Measurements from ENCODE around the gene SRSF7.
"Not testable (repeated sequence)": the region's sequence is repeated elsewhere in the genome, so short reads cannot be mapped to it uniquely, and the experiment has no call there.

SRSF7 gene

GRCh38 chr2:38740851-38741731 is 10.1 kb downstream of the SRSF7 start:
- peak; percentile 45 for TF ChIP-seq POLR2AphosphoS5 (IDR thresholded peaks at IDR 0.05; ENCODE audit: low read depth, low read length)
- peak; percentile 16; the same call in 1 of the 2 replicates for TF ChIP-seq POLR2A (IDR thresholded peaks at IDR 0.05; ENCODE audit: low read depth, low read length)
- TF ChIP-seq TAF1 (IDR thresholded peaks at IDR 0.05; ENCODE audit: borderline replicate concordance, low read depth, low read length), result no peak
- DNase-seq (ENCODE audit: insufficient read length) (no peak), FAIRE-seq (no peak)

DNA sequence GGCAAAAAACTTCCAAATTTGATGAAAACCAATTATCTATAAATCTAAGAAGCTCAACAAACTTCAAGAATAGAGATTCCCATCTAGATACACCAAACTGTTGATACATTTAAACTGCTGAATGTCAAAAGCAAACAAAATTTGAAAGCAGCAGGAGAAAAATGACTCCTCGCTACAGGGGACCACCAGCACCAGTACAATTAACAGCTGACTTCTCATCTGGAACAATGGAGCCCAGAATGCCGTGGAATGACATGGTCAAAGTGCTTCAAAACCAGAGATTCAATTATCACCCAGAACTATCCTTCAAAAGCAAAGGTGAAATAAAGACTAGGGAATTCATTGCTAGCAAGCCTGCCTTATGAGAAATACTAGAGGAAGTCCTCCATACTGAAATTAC is 11.6 kb downstream of the SRSF7 start:
- FAIRE-seq, result no peak
- no peak for TF ChIP-seq POLR2AphosphoS5 (IDR thresholded peaks at IDR 0.05; ENCODE audit: low read depth, low read length)
- TF ChIP-seq TAF1 (IDR thresholded peaks at IDR 0.05; ENCODE audit: borderline replicate concordance, low read depth, low read length), result no peak
- TF ChIP-seq POLR2A (IDR thresholded peaks at IDR 0.05; ENCODE audit: low read depth, low read length), result no peak
- no peak for DNase-seq (ENCODE audit: insufficient read length)

GRCh38 chr2:38737925-38738324 is 13.2 kb downstream of the SRSF7 start:
- no peak for FAIRE-seq
- no peak for DNase-seq (ENCODE audit: insufficient read length)
- TF ChIP-seq POLR2A (IDR thresholded peaks at IDR 0.05; ENCODE audit: low read depth, low read length) (no peak), TAF1 (IDR thresholded peaks at IDR 0.05; ENCODE audit: borderline replicate concordance, low read depth, low read length) (no peak), POLR2AphosphoS5 (IDR thresholded peaks at IDR 0.05; ENCODE audit: low read depth, low read length) (no peak)

DNA sequence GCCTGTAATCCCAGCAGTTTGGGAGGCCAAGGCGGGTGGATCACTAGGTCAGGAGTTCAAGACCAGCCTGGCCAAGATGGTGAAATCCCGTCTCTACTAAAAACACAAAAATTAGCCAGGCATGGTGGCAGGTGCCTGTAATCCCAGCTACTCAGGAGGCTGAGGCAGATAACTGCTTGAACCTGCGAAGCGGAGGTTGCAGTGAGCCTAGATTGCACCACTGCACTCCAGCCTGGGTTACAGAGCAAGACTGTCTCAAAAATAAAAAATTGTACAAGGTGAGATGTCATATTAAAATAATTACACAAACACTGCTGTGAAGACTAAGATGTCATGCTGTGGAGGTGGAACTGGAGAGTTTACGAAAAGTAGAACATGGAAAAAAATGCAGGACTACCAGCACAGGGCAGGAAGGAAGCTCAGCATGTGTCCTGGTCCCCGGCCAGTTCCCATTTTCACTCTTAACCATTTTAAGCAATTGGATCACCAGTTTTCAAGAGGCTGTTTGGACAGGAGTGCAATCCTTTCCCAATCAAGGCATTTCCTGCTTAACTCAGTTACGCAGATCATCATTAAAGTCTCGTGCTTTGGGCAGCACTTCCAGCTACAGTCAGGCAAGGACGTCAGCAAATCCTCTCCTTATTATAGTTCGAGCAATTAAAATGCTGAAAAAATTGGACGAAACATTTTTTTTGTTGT is 14.0 kb downstream of the SRSF7 start:
- DNase-seq (ENCODE audit: insufficient read length); FAIRE-seq: not testable (repeated sequence)

GRCh38 chr2:38735999-38736320 is 15.2 kb downstream of the SRSF7 start:
- FAIRE-seq (no peak), DNase-seq (ENCODE audit: insufficient read length) (no peak)
- TF ChIP-seq POLR2AphosphoS5 (IDR thresholded peaks at IDR 0.05; ENCODE audit: low read depth, low read length) (no peak), POLR2A (IDR thresholded peaks at IDR 0.05; ENCODE audit: low read depth, low read length) (no peak), TAF1 (IDR thresholded peaks at IDR 0.05; ENCODE audit: borderline replicate concordance, low read depth, low read length) (no peak)

- FAIRE-seq, result no peak
- DNase-seq (ENCODE audit: insufficient read length), result no peak
- TF ChIP-seq POLR2A (IDR thresholded peaks at IDR 0.05; ENCODE audit: low read depth, low read length), result no peak
- TF ChIP-seq TAF1 (IDR thresholded peaks at IDR 0.05; ENCODE audit: borderline replicate concordance, low read depth, low read length), result no peak
- TF ChIP-seq POLR2AphosphoS5 (IDR thresholded peaks at IDR 0.05; ENCODE audit: low read depth, low read length), result no peak
These were observed 16.7 kb downstream of the SRSF7 start for GRCh38 chr2:38734299-38735058.

GRCh38 chr2:38733300-38733971 is 17.7 kb downstream of the SRSF7 start:
- DNase-seq (ENCODE audit: insufficient read length) (no peak), FAIRE-seq (no peak)
- TF ChIP-seq POLR2A (IDR thresholded peaks at IDR 0.05; ENCODE audit: low read depth, low read length) (no peak), POLR2AphosphoS5 (IDR thresholded peaks at IDR 0.05; ENCODE audit: low read depth, low read length) (no peak), TAF1 (IDR thresholded peaks at IDR 0.05; ENCODE audit: borderline replicate concordance, low read depth, low read length) (no peak)

DNA sequence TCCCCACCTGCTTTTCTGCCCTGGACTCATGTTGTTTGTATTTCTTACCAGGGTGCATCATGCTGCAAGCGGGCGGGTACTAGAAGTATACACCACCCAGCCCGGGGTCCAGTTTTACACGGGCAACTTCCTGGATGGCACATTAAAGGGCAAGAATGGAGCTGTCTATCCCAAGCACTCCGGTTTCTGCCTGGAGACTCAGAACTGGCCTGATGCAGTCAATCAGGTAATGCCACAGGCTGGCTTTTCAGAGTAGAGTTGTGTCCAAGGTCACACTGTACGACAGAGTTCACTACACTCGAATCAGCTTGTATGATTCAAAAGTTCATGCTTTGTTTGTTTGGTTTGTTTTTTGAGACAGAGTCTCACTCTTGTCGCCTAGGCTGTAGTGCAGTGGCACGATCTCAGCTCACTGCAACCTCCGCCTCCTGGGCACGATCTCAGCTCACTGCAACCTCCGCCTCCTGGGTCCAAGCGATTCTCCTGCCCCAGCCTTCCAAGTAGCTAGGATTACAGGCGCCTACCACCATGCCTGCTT is 19.4 kb downstream of the SRSF7 start:
- no peak for FAIRE-seq

DNA sequence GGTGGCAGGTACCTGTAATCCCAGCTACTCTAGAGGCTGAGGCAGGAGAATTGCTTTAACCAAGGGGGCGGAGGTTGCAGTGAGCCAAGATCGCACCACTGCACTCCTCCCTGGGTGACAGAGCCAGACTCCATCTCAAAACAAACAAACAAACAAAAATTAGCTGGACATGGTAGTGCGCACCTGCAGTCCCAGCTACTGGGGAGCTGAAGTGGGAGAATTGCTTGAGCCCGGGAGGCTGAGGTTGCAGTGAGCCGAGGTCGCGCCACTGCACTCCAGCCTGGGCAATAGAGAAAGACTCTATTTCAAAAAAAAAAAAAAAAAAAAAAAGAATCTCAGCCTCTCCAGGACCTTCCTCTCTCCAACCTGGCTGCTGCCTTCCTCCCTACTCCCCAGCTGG is 20.1 kb downstream of the SRSF7 start:
- FAIRE-seq (no peak), DNase-seq (ENCODE audit: insufficient read length) (no peak)
- TF ChIP-seq POLR2A (IDR thresholded peaks at IDR 0.05; ENCODE audit: low read depth, low read length) (no peak), POLR2AphosphoS5 (IDR thresholded peaks at IDR 0.05; ENCODE audit: low read depth, low read length) (no peak), TAF1 (IDR thresholded peaks at IDR 0.05; ENCODE audit: borderline replicate concordance, low read depth, low read length) (no peak)

More for the DNA sequence above, 19.4 kb downstream of the SRSF7 start:
- no peak for DNase-seq (ENCODE audit: insufficient read length)
- TF ChIP-seq TAF1 (IDR thresholded peaks at IDR 0.05; ENCODE audit: borderline replicate concordance, low read depth, low read length) (no peak), POLR2AphosphoS5 (IDR thresholded peaks at IDR 0.05; ENCODE audit: low read depth, low read length) (no peak)

DNA sequence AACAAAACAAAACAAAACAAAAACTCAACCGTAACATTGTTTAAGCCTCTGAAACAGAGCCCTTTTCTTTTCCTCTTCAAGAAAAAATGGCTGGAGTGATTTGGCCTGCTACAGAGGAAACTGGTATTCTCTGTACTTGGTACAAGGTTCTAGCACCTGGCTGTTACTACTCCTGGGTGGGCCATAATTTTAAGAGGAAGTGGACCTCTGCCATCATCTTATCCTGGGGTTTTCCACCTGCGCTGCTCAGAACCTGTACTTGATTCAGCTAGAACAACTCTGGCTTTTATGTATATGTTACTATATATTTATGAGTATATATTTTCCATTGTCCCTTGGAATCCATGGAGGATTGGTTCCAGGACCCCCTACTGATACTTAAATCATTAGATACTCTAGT is 22.5 kb downstream of the SRSF7 start:
- no peak for FAIRE-seq
- no peak for TF ChIP-seq POLR2A (IDR thresholded peaks at IDR 0.05; ENCODE audit: low read depth, low read length)
- TF ChIP-seq POLR2AphosphoS5 (IDR thresholded peaks at IDR 0.05; ENCODE audit: low read depth, low read length), result no peak
- no peak for TF ChIP-seq TAF1 (IDR thresholded peaks at IDR 0.05; ENCODE audit: borderline replicate concordance, low read depth, low read length)
- no peak for DNase-seq (ENCODE audit: insufficient read length)

DNA sequence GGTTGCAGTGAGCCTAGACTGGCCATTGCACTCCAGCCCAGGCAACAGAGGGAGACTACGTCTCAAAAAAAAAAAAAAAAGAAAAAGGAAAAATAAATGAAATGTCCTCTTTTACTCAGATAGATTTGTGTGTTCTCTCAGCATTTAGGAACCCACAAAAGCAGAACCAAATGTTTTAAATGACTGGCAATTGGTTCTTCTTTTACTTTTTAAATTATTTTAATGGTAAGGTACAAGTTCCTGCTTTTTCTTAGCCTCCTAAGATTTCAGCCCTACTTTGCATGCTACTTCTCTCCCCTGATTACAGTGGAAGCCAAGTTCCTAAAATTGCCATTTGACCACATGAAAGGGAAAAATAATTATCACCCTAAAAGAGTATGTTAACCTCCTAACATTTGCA is 23.5 kb downstream of the SRSF7 start:
- FAIRE-seq (no peak), DNase-seq (ENCODE audit: insufficient read length) (no peak)
- TF ChIP-seq POLR2A (IDR thresholded peaks at IDR 0.05; ENCODE audit: low read depth, low read length), result no peak
- no peak for TF ChIP-seq TAF1 (IDR thresholded peaks at IDR 0.05; ENCODE audit: borderline replicate concordance, low read depth, low read length)
- TF ChIP-seq POLR2AphosphoS5 (IDR thresholded peaks at IDR 0.05; ENCODE audit: low read depth, low read length), result no peak

All from GM12892 (cell line).